ENCODE data around the gene CPA2.
"Not testable (repeated sequence)": the region's sequence is repeated elsewhere in the genome, so short reads cannot be mapped to it uniquely, and the experiment has no call there.

CPA2 gene

DNA sequence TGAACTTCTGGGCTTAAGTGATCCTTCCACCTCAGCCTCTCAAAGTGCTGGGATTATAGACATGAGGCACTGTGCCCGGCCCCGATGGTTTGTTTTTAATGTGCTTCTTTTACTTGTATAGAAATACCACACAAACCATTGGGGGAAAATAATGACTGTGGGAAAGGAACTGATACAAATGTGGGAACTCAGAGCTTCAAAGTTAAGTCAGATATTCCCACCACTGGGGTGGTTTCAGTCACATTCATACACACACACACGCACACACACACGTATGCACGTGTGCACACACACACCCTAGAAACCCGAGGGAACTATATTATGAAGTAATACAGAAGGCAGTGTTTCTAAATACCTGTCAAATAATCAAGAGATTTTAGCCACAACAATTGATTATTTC, 43.3 kb downstream of the CPA2 start:
- no peak for DNase-seq (ENCODE audit: low spot score)

DNA sequence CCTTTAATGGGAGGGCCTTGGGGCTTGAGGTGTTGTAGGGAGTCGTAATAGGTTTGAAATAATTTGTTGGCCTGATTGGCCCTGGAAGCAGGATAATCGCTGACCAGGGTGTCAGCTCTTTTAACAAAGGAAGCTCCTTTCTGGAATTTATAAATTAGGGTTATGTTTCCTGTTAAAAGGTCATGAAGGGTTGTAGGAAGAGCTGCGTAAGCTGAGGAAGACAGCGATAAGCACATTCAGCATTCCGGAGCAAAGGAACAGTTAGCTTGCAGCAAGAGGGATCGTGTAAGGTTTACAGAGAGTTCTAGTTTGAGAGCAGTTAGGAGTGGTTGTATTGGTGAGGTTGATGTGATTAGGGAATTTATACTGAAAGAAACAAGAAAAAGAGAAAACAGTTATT, 47.6 kb downstream of the CPA2 start:
- DNase-seq (ENCODE audit: low spot score) = no peak

DNA sequence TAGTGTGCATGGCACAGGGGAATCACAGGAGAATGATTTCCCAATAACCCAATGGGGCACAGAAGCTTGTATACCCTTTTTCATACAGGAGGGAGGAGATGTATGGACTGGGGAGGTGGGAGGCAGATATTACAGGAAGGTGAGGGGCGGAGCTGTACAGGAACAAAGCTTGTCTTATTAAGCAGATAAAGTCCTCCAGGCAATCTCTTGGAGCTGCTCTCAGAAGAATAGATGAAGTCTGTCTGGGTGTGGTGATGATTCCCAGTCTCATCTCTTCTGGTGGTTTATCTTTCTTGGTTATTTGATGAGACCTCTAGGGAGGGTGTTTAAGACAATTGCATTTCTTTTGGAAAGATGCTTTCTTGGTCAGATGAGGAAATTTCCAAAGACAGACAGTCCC, 52.9 kb downstream of the CPA2 start:
- no peak for DNase-seq (ENCODE audit: low spot score)

DNA sequence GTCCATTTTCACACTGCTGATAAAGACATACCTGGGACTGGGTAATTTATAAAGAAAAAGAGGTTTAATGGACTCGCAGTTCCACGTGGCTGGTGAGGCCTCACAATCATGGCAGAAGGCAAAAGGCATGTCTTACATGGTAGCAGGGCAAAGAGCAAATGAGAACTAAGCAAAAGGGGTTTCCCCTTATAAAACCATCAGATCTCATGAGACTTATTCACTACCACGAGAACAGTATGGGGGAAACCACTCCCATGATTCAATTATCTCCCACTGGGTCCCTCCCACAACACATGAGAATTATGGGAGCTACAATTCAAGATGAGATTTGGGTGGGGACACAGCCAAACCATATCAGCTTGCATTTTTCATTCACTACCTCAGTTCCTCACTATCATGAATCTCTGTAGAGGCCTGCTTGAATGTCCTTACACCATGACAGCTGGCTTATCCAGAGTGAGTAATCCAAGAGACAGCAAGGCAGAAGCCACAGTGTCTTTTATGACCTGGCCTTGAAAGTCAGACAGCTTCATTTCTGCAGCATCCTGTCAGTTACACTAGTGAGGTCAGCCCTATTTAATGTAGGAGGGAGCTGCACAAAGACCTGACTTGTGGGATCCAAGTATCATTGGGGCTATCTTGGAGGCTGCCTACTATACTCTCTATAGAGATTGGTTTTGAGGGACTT, 55.0 kb downstream of the CPA2 start:
- not testable (repeated sequence) for DNase-seq (ENCODE audit: low spot score)

DNA sequence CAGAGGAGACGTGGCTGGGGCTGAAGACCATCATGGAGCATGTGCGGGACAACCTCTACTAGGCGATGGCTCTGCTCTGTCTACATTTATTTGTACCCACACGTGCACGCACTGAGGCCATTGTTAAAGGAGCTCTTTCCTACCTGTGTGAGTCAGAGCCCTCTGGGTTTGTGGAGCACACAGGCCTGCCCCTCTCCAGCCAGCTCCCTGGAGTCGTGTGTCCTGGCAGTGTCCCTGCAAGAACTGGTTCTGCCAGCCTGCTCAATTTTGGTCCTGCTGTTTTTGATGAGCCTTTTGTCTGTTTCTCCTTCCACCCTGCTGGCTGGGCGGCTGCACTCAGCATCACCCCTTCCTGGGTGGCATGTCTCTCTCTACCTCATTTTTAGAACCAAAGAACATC, 56.0 kb downstream of the CPA2 start:
- no peak for DNase-seq (ENCODE audit: low spot score)

DNA sequence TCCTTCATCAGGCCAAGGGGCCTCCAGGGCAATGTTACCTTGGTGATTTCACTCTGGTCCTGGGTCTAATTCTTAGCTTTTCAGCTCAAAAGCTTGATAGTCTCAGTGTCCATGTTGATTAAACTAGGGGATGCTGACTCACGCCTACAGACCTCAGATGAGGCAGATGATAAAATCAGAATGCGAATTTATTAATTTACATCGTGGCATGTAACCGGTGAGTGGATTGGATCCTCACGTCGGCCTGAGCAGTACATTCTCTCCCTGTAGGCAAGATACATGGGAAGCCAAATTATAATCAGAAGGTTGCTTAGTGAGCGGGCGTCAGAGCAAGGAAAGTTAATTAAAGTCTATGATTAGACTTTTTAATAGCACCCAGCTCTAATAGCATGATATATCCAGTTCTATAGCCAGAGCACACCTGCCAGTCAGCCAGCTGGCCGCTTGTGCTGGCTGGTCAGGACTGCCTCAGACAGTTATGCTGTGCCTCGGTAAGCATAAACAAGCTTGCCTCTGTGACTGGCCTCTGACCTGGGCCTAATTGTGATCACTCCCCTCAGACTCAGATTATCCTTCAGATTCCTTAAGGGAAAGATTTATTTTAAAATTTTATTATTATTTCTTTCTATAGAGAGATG, 57.8 kb downstream of the CPA2 start:
- DNase-seq (ENCODE audit: low spot score) = no peak

DNA sequence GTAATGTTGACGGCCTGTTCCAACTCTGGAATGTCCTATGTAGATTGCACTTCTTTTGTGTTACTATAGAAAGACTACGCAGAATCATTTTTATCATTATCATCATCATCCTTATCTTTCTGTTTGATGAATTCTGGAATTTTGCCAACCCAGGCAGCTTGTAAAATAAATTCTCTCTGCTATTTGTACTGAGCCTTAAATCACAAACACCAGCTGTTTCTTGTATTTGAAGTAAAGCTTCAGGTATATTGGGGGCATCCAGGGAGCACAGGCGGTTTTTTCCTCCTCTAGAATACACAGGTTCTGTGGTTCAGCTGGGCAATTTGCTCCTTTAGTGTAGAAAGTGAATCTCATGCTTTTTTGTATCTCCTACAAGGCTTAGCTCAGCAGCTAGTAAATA, 63.0 kb downstream of the CPA2 start:
- no peak for DNase-seq (ENCODE audit: low spot score)

DNA sequence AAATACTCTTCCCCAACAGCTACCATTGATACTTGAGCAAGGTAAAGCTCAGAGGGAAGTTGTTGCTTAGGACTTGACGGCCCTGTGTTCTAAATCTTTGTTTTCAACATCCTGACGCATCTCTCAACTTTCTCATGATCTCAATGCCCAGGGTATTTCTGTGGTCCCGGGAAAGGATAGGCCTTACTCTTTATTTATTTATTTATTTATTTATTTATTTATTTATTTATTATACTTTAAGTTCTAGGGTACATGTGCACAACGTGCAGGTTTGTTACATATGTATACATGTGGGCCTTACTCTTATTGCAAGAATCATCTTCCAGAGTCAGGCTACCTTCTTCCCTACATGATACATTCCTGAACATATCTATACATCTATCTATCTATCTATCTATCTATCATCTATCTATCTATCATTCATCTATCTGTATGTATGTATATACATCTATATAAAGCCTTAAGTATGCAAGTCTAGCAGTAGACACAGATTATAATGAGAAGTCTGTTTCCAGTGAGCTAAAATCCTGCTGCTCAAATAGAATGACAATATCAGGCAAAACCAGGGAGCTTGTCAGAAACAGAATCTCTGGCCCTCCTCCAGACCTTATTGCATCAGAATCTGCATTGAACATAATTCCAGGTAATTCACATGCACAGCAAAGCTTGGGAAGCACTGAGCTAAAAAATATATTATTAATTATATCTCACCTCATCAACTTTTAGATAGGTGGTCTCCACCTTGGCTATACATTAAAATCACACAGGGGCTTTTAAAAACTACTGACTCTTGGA, 65.8 kb downstream of the CPA2 start:
- DNase-seq (ENCODE audit: low spot score) = no peak

DNA sequence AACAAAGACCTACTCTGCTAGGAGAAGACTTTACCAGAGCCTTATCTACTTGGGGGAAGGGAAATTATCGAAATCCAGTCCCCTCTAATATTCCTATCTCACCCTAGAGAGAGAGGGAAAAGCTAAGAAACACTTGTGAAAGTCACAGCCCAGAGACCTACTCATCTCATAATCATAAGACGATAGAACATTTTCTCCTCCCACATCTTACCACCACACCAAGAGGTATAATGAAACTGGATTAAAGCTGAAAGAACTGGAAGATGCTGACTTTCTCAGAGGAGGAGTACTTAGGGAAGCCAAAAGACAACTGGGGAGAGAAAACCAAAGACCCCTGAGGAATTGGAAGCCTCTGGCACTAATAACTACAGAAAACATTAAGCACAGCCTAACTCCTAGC, 67.2 kb downstream of the CPA2 start:
- DNase-seq (ENCODE audit: low spot score) = no peak

DNA sequence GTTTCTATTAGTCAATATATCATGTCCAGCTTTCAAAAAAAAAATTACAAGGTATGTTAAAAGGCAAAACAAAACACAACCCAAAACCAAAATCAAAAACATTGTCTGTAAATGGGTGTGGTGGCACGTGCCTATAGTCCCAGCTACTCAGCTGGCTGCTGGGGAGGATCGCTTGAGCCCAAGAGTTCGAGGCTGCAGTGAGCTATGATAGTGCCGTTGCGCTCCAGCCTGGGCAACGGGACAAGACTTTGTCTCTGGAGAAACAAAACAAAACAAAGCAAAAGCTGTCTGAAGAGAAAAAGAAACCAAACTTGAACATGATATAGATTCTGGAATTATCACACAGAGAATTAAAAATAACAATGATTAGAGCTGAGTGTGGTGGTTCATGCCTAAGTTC, 67.6 kb downstream of the CPA2 start:
- no peak for DNase-seq (ENCODE audit: low spot score)

DNA sequence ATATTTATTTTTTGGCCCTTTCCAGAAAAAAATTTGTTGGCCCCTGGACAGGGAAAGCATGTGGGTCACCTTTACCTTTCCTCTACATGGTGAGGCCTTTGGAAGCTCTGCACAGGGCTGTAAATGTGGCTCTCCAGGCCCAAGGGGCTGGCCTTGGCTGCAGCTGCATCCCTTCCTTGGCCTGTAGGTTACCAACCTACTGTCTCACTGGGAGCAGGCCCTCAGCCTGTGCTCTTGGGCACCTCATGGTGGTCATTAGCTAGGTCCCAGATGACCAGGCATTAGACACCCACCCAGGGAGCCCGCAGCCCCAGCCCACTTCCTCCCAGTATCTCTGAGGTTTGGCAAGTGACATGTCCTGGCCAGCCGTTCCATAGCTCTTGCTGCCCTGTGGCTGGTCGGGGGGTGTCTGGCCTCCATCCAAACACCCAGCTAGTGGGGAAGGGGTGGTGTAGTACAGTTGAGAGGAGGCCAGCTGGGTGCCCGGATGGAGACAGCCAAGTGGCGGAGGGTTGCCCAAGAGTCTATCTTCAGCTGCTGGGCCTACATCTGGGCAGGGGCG, 70.8 kb downstream of the CPA2 start:
- DNase-seq (ENCODE audit: low spot score) = no peak

DNA sequence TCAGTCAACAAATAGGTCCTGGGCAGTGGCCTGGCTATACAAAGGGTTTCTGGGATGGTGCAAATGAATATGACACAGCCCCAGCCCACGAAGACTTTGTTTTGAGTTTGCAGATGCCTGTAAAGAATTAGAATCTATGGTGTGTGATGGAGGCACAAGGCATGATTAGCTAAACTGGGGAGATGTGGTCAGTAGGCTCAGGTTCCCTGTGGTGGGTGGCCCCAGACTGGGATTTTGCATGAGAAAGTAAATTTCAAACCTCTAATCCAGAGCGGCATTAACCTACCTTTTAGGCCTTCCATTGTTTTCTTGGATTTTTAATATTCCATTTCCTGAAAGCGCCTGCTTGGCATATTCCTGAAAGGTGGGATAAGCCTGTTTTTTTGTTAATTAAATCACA, 71.6 kb downstream of the CPA2 start:
- no peak for DNase-seq (ENCODE audit: low spot score)
